CD4-positive, alpha-beta T cell (primary cell): ENCODE data around the gene CACNA1D. TPM values are rescaled to one million over a fixed set of nuclear protein-coding genes. Genes with fewer than 3 reads are reported as not detected.

Experiments
- ATAC-seq: fragments of 200-7000 bp; cut with Tn5 transposase; one replicate; pipeline ENCODE4 v1.10.0; 2022; ENCODE audit warnings: mild to moderate bottlenecking; ENCODE audit not compliant: poor library complexity
- CTCF ChIA-PET: fragments of 350-600 bp; sonication (Branson Sonifier 250); formaldehyde crosslinking; loops from one replicate; lab custom pipeline; 2021; ENCODE audit warnings: antibody characterized with exemption, inconsistent platforms; lab: Charles Lee
- POLR2A ChIA-PET: fragments of 350-600 bp; sonication (Branson Sonifier 250); formaldehyde crosslinking; loops from one replicate; lab custom pipeline; 2021; ENCODE audit warnings: antibody characterized with exemption, inconsistent platforms; lab: Charles Lee
- DNase-seq, 14 experiments: peaks; one replicate each; pipeline ENCODE4 v3.0.0-alpha.2; 2013 to 2020; ENCODE audit warnings: mixed read lengths in 2 of 14
- H3K27ac ChIP-seq, 2 donors: one replicate each; pipeline versions ENCODE4 v1.5.1 to v1.7.0; 2013; ENCODE audit warnings: low read length in 2 of 2, low read depth in 1 of 2, mild to moderate bottlenecking in 1 of 2
- H3K27me3 ChIP-seq, 2 experiments: 1 replicate in 1 of 2; 2 replicates in 1 of 2; pipeline versions ENCODE4 v1.6.1 to v1.7.0; 2013; ENCODE audit warnings: low read length in 2 of 2, control low read depth in 1 of 2, mild to moderate bottlenecking in 1 of 2, moderate library complexity in 1 of 2; ENCODE audit not compliant: insufficient read depth in 2 of 2, control insufficient read depth in 1 of 2
- H3K36me3 ChIP-seq: one replicate; pipeline ENCODE4 v1.6.1; 2013; ENCODE audit warnings: low read length, control low read depth; ENCODE audit not compliant: insufficient read depth
- H3K4me1 ChIP-seq: one replicate; pipeline ENCODE4 v1.6.1; 2013; ENCODE audit warnings: low read length, control low read depth; ENCODE audit not compliant: insufficient read depth
- H3K4me3 ChIP-seq: one replicate; pipeline ENCODE4 v1.5.1; 2013; ENCODE audit warnings: mild to moderate bottlenecking, low read length, moderate library complexity
- H3K9me3 ChIP-seq, 2 experiments: 1 replicate in 1 of 2; 2 replicates in 1 of 2; pipeline versions ENCODE4 v1.6.1 to v1.7.0; 2013; ENCODE audit warnings: low read length in 2 of 2, mild to moderate bottlenecking in 2 of 2, control low read depth in 1 of 2, moderate library complexity in 1 of 2; ENCODE audit not compliant: control insufficient read depth in 1 of 2, insufficient read depth in 1 of 2
- H3K27ac Mint-ChIP-seq: one replicate; pipeline ENCODE4 v1.8.0; 2020; ENCODE audit warnings: mixed read lengths
- H3K27me3 Mint-ChIP-seq: one replicate; pipeline ENCODE4 v1.8.0; 2021; ENCODE audit warnings: mixed read lengths
- H3K36me3 Mint-ChIP-seq: one replicate; pipeline ENCODE4 v1.8.0; 2021; ENCODE audit warnings: low read depth, mixed read lengths
- H3K4me1 Mint-ChIP-seq: one replicate; pipeline ENCODE4 v1.8.0; 2021; ENCODE audit warnings: low read depth, mixed read lengths
- H3K4me3 Mint-ChIP-seq: one replicate; pipeline ENCODE4 v1.8.0; 2020; ENCODE audit warnings: mild to moderate bottlenecking, mixed read lengths
- H3K9me3 Mint-ChIP-seq: one replicate; pipeline ENCODE4 v1.8.0; 2020; ENCODE audit warnings: mixed read lengths
- intact Hi-C, 2 experiments: fragments of 100-400 bp; cut with DNase I in 1 of 2; cut with micrococcal nuclease in 1 of 2; formaldehyde crosslinking; loops; one replicate each; pipeline versions ENCODE4 v1.15.1 to v1.9.0; 2023 to 2025; cut with DNase I, micrococcal nuclease
- total RNA-seq, 174 experiments: library from RNA in 2 of 174; stranded (reverse) in 2 of 174; gene quantifications; one replicate each; pipeline ENCODE4 v1.2.3 and lab custom pipeline; 2021 to 2026
- TF ChIP-seq, protein P1 (sequence below): fragments of 200-600 bp; IDR thresholded peaks from one replicate; pipeline ENCODE4 v1.8.0; 2022; ENCODE audit warnings: antibody characterized with exemption, mild to moderate bottlenecking

Gene CACNA1D
- total RNA-seq, 2 experiments from 2014 or later, result not detected

DNA sequence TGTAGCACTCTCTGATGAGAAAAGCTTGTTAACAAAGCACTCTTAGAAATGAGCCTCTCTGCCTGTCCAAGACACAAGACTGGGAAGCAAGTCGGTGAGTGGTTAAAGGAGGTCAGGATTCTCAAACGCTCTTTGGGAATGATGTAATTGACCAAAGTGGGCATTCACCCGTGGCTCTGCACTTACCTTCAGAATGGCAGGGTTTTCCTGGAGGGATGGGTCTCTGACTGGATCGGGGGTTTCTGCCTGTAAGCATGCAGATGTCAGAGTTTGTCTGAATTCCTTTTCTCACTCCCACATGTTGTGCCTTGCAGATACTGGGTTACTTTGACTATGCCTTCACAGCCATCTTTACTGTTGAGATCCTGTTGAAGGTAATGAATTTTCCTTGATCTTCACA lies 245.6 kb downstream of the CACNA1D start:
- no peak for DNase-seq
- H3K27me3 ChIP-seq, result no peaks in the 10 kb centered on the region
- ChIA-PET POLR2A (no interaction called here), CTCF (no interaction called here)
- H3K27ac ChIP-seq, result no peak overlapping the region
- Mint-ChIP-seq H3K27ac (no peak overlapping the region), H3K27me3 (peaks cover 9% of the 10 kb centered on the region), H3K9me3 (no peaks in the 10 kb centered on the region), H3K36me3 (no peaks in the 10 kb centered on the region), H3K4me3 (no peak overlapping the region), H3K4me1 (peaks cover 6% of the 10 kb centered on the region)
- TF ChIP-seq, protein P1, sequence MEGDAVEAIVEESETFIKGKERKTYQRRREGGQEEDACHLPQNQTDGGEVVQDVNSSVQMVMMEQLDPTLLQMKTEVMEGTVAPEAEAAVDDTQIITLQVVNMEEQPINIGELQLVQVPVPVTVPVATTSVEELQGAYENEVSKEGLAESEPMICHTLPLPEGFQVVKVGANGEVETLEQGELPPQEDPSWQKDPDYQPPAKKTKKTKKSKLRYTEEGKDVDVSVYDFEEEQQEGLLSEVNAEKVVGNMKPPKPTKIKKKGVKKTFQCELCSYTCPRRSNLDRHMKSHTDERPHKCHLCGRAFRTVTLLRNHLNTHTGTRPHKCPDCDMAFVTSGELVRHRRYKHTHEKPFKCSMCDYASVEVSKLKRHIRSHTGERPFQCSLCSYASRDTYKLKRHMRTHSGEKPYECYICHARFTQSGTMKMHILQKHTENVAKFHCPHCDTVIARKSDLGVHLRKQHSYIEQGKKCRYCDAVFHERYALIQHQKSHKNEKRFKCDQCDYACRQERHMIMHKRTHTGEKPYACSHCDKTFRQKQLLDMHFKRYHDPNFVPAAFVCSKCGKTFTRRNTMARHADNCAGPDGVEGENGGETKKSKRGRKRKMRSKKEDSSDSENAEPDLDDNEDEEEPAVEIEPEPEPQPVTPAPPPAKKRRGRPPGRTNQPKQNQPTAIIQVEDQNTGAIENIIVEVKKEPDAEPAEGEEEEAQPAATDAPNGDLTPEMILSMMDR, result no peak
- no peaks in the 10 kb centered on the region for H3K4me1 ChIP-seq
- no peak overlapping the region for H3K4me3 ChIP-seq
- no peaks in the 10 kb centered on the region for H3K9me3 ChIP-seq
- H3K36me3 ChIP-seq, result no peaks in the 10 kb centered on the region
- intact Hi-C loops, result no loop called here
- no peak for ATAC-seq

DNA sequence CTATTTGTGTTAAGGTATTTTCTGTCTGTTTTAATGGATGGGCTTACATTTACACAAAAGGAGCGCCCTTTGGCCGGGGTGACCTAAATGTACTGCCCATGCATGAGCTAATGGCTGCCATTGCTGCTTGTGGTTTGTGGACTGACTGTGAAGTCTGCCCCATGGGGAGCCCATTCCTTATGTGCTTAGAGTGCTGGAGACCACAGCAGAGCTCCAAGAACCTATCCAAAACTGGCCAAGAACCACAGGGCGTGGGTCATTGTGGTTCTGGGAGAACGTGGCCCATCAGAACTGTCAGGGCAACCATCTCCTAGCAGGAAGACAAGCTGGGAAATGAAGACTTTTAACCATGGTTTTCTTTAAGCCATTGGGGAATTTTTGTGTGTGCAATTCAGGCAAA lies 246.5 kb downstream of the CACNA1D start:
- ATAC-seq (no peak), DNase-seq (no peak)
- H3K36me3 ChIP-seq, result no peaks in the 10 kb centered on the region
- no peaks in the 10 kb centered on the region for H3K27me3 ChIP-seq
- ChIA-PET POLR2A (no interaction called here), CTCF (no interaction called here)
- Mint-ChIP-seq H3K4me3 (no peak overlapping the region), H3K36me3 (no peaks in the 10 kb centered on the region), H3K9me3 (no peaks in the 10 kb centered on the region), H3K27ac (no peak overlapping the region), H3K27me3 (peaks cover 9% of the 10 kb centered on the region), H3K4me1 (peaks cover 6% of the 10 kb centered on the region)
- no peaks in the 10 kb centered on the region for H3K4me1 ChIP-seq
- no peaks in the 10 kb centered on the region for H3K9me3 ChIP-seq
- no peak overlapping the region for H3K27ac ChIP-seq
- H3K4me3 ChIP-seq, result no peak overlapping the region
- intact Hi-C loops, result no loop called here
- TF ChIP-seq, protein P1, result no peak

DNA sequence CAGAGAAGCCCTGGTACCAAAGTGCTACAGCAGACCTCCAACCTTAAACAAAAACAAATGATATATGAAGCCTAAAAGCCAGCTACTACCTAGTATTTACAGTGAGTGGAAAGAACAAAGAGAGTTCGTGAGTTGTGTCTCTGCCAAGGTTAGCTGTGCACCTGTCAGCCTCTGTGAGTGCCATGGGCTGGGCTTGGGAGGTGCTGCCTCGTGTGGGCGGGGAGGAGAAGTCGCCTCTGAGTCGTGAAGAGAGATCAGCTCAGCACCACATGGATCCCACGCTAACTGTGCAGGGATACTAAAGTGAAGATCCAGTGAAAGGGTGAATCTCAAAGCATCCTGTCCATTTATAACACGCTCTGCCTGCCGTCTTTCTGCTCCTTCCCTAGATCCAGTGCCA lies 249.9 kb downstream of the CACNA1D start:
- ChIA-PET POLR2A (no interaction called here), CTCF (no interaction called here)
- H3K36me3 Mint-ChIP-seq, result no peaks in the 10 kb centered on the region
- Histone ChIP-seq H3K4me3 (no peak overlapping the region), H3K27ac (no peak overlapping the region), H3K36me3 (no peaks in the 10 kb centered on the region), H3K9me3 (no peaks in the 10 kb centered on the region), H3K4me1 (no peaks in the 10 kb centered on the region), H3K27me3 (no peaks in the 10 kb centered on the region)
- ATAC-seq (no peak), DNase-seq (no peak)
- intact Hi-C loops, result no loop called here
- peaks cover 14% of the 10 kb centered on the region for H3K27me3 Mint-ChIP-seq
- TF ChIP-seq, protein P1, result no peak
- H3K9me3 Mint-ChIP-seq, result no peaks in the 10 kb centered on the region
- no peak overlapping the region for H3K27ac Mint-ChIP-seq
- H3K4me1 Mint-ChIP-seq, result peaks cover 6% of the 10 kb centered on the region
- H3K4me3 Mint-ChIP-seq, result no peak overlapping the region
